Stimulated activated CD8-positive, alpha-beta memory T cell treated with anti-CD3 and anti-CD28 coated beads, Interleukin-4, amount 100 ng/mL, for 24 hours (primary cell): ENCODE data around the gene TYRP1.
"Not testable (repeated sequence)": the region's sequence is repeated elsewhere in the genome, so short reads cannot be mapped to it uniquely, and the experiment has no call there.

Experiments
- DNase-seq: peaks from one replicate; pipeline ENCODE4 v3.0.0-alpha.2; 2020; ENCODE audit warnings: low read depth

The TYRP1 gene, protein sequence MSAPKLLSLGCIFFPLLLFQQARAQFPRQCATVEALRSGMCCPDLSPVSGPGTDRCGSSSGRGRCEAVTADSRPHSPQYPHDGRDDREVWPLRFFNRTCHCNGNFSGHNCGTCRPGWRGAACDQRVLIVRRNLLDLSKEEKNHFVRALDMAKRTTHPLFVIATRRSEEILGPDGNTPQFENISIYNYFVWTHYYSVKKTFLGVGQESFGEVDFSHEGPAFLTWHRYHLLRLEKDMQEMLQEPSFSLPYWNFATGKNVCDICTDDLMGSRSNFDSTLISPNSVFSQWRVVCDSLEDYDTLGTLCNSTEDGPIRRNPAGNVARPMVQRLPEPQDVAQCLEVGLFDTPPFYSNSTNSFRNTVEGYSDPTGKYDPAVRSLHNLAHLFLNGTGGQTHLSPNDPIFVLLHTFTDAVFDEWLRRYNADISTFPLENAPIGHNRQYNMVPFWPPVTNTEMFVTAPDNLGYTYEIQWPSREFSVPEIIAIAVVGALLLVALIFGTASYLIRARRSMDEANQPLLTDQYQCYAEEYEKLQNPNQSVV

DNA sequence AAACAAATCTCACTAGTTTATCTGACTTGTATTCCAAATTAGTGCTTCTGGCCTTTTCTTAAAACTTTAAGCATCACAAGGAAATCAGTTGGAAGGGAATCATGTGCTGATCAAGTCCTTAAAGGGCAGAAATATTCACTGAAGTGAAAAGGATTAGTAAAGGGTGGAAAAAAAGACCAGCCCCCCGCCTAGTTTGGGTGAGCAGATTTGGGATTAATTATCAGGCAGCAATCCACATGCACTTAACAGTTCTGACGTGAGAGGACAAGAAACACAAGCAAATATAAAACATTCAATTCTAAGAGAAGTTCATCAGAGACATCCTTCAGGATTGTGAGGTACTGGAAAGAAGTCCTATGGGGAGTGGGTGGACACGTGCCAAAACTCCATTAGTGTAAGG is at the start of gene TYRP1:
Gene TYRP1, plus strand, starts transcription at position 245 of the 400 bp plus-strand sequence. CDS start 612 bp downstream, outside the sequence.
- no peak for DNase-seq

DNA sequence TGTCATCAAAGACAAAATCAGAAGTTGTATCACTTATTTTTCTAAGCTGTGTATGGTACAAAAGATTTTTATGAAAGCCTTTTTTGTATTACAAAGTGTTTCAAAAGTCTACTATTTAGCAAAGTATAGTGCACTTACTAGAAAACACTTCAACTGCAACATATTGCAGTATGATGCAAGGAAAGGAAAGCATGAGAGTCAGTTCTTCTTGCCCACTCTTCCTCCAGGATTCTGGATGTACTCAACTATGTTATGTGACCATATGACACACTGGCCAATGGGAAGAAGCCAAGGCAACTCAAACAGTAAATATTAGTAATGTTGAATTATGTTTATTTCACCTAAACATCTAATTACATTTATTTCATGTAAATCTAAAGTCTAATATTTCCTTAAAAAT is 49.5 kb upstream of the TYRP1 start:
- no peak for DNase-seq

DNA sequence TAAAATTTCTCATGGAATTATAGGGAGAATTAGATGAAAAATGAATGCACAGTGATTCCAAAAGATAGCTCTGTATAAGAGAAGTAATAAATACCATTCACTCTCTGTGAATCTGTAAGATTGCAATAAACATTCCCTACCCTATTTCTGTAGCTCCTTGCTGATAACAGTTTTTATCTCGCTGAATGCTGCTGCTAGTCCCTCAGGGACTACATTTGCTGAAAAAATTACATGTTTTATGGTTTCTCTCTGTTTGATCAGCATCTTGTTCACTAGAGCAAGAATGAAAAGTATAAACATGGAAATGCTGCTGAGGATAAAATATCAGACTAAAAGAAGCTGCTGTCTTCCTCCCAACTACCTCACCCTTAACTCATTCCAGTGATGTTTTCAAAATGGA is 44.3 kb upstream of the TYRP1 start:
- no peak for DNase-seq

DNA sequence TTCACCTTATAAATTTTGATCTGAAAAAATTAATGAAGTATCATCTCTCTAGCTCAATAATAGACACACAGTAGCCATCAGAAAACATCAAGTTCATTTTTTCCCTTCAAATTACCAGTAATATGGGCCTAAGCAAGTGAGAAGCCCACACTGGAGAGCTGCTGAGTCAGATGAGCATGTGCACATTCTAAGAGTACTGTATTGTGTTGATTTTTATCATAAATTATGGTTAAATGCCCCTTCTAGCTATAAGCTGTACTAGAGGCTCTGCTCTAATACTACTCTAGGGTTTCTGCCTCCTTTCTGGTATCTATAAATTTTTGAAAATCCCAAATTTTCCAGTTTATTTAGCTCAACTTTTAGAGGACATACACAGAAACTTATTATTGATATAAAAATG is 42.1 kb upstream of the TYRP1 start:
- DNase-seq, result no peak

DNA sequence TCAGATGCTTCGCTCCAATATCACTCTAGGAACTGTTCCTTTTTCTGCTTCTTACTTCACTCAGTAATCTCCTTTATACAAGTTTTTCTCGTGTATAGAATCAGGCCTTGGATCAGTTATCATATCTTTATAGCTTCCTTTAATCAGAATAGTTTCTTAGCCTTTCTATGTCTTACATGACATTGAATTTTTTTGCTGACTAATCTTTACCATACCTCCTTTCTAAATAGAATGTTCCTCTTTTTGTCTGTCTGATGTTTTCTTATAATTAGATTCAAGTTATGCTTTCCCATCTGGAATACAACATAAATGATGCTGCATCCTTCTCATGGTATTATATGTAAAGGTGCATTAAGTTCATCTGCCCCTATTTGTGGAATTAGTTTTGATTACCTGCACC is 40.2 kb upstream of the TYRP1 start:
- DNase-seq, result no peak

DNA sequence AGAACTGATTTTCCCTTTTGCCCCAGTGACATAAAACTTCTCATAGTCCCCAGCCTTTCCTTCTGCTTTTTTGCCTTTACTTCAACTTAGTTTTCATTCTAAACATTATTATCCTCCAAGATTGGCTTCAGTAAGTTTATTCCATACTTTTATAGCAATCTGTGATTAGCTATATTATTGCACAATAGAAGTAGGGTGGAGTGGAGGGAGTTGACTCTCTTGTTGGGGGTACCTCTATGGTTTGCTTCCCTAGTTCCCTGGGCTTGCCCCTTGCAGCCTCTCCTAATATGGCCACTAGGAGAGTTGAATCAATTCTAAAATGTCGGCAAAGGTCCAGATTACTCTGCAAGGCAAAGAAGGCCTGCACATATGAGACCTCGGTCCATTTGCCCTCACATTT is 36.4 kb upstream of the TYRP1 start:
- DNase-seq, result no peak

DNA sequence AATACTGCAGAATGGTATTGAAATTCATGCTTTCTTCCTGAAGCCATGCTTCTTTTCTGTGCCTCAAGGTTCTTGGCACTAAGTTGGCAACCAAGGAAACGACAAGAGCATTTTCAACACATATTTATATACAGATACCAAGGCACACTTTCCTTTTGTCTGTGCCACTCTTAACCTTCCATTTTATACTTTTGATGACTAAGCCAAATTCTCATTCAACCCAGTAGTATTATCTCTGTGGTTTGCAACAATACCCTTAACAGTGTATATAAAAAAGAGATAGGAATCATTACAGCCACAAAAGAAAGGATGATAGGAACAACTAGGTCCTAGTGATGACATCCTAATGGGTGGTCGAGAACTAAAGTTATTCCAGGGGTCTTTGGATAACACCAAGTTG is 36.0 kb upstream of the TYRP1 start:
- DNase-seq, result no peak

DNA sequence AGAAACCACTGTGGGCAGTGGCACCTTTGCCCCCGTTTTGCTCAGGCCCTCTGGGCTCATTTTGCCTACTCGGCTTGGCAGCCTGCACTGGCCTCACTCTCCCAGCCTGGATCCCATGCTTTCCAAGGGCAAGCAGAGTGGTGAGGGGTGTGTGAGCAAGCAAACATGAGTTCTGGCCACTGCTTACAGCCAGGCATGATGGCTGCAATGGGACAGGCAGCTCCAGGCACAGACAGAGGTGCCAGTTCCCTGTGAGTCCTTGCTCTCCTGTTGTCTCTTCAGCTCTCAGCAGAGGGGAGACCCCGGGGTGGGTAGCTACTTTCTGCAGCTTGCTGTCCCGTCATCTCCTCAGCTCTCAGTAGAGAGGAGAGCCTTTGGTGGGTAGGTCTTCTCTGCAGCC is 35.2 kb upstream of the TYRP1 start:
- no peak for DNase-seq

DNA sequence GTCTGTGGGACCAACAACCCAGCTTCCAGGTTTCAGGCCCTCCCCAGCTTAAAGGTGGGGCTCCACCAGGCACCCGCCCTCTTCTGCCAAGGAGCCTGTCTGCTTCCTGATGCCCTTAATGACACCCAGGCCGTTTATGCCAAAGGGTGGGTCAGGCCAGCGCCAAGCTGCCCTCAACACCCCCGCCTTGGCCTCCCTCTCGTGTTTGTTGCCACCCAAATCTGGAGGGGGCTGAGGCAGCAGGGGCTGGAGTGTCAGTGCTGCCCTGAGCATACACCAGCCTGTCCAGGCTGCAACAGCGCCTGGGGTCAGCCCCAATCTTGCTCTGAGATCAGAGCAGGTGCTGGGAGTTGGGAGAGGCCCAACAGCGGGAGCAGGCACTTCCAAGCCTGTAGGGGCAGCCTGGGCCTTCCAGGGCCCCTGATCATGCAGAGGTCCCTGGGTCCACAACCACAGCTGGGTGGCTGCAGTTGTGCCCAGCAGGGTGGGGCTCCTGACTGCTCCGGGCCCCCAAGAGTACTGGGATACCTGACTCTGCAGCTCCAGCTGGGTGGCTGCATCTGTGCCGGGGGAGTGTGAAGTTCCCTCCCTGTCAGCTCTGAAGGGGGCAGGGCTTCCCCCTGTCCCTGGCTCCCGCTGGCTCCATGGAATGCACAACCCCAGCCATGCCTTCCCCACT is 34.5 kb upstream of the TYRP1 start:
- DNase-seq, result no peak

DNA sequence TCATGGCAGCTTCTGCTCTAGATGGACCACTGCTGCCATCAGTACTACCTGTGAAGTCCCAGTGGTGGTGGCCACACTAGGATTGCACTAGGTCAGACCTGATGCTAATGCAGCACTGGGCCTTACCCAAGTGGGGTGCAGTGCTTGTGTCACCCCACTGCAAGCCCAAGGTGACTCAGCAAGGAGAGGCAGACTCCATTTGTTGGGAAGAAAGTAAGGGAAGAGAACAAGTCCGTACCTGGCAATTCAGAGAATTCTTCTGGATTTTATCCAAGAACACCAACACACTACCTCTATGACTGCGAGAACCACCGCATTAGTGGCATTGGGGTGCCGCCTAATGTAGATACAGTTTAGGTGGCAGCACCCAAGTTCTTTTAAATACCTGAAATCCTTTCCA is 34.0 kb upstream of the TYRP1 start:
- DNase-seq, result no peak

DNA sequence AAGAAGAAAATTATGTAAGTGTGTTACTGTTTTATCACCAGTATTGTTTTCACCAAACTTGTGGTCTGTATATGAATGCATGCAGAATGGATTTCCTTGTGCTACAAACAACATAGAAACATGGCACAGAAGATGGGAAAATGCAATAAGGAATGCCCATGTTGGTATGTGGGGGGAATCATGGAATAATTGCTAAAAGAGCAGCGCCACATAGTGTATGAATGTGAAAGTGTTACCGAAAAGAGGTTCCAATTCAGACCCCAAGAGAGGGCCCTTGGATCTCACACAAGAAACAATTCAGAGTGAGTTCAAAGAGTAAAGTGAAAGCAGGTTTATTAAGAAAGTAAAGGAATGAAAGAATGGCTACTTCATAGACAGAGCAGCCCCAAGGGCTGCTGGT is 26.4 kb upstream of the TYRP1 start:
- DNase-seq, result no peak

DNA sequence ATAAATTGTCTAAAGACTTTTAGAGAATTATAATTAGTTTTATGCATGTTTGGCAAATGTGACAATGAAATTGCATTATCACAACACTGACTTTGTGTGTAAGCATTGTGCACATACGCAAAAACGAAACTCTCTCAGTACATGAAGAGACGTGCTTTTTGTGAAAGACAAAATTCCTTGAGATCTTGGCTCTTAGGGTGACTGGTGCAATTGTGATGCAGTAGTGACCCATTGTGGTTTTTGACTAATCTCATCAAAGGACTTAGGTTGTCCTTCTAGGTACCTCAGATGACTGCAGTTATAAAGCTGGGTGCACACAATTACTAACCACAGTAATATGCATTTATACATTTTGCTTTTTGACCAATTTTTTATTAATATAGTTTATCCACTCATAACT is 25.3 kb upstream of the TYRP1 start:
- DNase-seq, result no peak

DNA sequence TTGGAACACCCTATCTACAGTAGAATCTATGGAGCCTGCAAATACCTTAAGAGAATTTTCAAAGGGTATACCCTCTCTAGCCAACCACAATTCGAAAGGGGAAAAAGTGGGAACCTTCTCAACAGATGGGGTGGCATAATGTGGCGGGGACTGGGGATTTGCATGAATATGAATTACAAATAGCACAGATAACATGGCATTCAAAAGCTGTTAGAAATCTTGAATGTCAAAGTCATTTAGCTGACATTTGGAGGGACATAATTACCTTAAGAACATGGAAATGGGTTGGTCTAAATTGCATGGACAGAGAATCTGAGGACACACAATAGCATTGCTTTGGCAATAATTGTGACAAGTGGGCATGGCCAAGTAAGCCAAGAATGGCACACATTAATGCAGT is 23.2 kb upstream of the TYRP1 start:
- DNase-seq, result no peak

DNA sequence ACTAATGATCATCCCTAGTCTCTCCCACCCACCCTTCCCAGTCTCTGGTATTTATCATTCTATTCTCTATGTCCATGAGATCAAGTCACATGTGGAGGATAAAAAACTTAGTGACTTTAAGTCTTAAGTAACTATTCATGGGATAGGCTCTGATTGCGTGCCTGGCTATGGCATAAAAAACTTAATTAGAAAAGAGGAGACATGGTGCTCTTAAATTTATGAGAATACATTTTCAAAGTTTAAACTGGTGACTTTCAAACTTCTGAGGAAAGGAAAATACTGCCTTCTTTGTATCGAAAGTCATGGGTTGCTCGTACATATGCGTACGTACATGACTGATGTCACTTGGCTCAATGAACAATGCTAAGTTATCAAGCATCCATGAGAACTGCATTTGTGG is 18.2 kb upstream of the TYRP1 start:
- no peak for DNase-seq

DNA sequence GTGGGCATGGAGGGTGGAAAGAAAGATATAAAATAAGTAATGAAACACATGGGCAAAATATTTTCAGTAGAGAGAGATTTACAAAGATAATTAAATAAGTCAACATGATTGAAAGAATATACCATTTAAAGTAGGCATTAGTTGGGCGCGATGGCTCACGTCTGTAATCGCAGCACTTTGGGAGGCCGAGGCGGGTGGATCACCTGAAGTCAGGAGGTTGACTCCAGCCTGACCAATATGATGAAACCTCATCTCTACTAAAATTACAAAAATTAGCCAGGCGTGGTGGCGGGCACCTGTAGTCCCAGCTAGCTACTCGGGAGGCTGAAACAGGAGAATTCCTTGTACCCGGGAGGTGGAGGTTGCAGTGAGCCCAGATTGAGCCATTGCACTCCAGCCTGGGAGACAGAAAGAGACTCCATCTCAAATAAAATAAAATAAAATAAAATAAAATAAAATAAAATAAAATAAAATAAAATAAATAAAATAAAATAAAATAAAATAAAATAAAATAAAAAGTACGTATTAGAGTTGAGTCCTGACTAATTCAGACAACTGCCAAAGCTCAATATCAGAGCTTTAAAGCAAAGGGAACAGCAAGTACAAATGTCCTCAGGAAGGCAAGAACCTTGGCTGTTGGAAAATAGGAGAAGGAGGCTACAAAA is 15.6 kb upstream of the TYRP1 start:
- not testable (repeated sequence) for DNase-seq

DNA sequence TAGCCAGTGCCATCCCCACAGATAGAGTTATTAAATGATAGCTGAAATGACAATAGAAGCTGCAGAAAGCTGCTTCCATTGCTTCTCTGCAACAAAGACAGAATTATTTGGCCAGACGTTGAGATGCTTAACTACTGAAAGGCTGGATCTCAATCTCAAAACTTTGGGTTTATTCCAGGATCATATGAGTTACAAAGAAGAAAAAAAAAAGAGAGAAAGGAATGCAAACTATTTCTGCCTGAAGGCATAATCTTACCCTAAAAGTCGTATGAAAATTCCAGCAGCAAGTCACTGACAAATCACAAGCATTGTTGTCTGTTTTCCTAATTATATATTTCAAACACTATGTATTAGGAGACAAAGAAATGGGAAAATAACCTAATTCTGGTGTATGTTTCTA is 12.8 kb upstream of the TYRP1 start:
- DNase-seq, result no peak

DNA sequence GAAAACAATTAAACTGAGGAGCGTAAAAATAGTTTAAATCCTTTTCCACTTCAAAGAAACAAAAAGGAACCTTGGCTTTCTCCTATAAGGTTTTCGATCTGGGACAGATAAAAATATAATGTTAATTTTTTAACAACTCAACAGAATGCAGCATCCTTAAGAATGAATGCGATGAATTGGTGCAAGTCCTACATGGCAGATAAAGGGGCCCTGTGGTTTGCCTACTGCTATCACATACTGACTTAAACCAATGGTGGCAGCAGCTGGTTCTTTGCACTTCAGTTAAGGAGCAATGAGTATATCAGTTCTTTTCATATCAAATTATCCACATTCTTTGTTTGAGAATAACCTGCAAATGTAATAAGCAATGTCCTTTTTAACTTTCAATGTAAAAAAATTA is 12.4 kb upstream of the TYRP1 start:
- no peak for DNase-seq

DNA sequence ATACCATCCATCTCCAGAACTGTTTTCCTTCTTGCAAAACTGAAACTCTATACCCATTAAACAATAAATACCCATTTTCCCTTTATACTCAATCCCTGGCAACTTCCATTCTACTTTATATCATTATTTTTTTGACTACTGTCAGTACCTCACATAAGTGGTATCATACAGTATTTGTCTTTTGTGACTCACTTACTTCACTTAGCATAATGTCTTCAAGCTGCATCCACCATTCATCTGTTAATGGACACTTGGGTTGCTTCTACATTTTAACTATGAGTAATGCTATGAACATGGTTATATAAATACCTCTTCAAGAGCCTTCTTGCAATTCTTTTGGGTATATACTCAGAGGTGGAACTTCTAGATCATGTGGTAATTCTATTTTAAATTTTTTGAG is 11.6 kb upstream of the TYRP1 start:
- no peak for DNase-seq

DNA sequence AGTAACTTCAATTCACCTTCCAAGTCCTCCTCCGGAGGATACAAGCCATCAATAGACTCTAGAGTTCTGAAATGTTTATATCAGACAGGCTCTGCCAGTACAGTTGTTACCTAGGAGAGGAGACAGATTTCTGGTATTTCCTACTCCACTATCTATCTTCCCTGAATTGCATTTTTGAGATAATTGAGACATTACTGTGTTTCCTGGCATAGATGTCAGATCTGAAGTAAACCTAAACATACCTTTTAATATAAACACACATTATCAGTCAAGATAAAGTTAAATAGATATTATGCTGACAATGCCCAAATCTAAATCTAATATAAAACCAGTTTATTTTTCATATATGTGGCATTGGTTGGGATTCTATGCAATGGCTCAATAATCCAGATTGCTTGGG is 8.2 kb upstream of the TYRP1 start:
- DNase-seq, result no peak

DNA sequence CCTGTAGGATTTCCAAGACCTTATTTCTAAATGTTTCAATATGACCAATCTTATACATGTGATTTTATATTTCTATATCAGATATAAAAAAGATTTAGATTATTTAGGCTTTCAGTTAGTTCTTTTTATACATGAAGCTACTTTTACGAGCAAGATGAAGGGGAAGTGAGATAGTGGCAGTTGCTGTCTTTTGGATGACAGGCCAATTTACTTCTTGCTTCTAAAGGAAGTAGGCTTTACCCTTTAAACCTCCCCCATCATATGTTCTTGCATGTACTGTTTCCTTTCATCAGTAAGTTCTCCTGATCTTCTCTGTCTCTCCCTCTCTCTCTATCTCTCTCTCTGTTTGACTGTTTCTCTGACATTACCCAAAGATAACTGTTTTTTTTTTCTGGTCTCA is 4.0 kb upstream of the TYRP1 start:
- DNase-seq, result no peak

DNA sequence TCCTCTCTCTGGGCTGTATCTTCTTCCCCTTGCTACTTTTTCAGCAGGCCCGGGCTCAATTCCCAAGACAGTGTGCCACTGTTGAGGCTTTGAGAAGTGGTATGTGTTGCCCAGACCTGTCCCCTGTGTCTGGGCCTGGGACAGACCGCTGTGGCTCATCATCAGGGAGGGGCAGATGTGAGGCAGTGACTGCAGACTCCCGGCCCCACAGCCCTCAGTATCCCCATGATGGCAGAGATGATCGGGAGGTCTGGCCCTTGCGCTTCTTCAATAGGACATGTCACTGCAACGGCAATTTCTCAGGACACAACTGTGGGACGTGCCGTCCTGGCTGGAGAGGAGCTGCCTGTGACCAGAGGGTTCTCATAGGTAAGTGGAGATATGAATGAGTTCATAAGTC is 828 bp downstream of the TYRP1 start:
- no peak for DNase-seq

DNA sequence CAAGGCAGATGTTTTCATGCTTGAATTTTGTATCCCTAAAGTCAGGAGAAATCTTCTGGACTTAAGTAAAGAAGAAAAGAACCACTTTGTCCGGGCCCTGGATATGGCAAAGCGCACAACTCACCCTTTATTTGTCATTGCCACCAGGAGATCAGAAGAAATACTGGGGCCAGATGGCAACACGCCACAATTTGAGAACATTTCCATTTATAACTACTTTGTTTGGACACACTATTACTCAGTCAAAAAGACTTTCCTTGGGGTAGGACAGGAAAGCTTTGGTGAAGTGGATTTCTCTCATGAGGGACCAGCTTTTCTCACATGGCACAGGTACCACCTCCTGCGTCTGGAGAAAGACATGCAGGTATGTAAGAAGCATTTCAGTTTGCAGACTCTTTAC is 2.3 kb downstream of the TYRP1 start:
- DNase-seq, result no peak
